Activated T-helper 9 cell treated with anti-CD3 and anti-CD28 coated beads, Interleukin-2, amount 50 U/mL, for 16 hours (primary cell): ENCODE measurements around the gene PHF23.
A peak's percentile ranks its signal among the peaks of the same experiment; 100 is the strongest.
"Not testable (repeated sequence)": the region's sequence is repeated elsewhere in the genome, so short reads cannot be mapped to it uniquely, and the experiment has no call there.

Source experiments
- DNase-seq: peaks from one replicate; pipeline ENCODE4 v3.0.0-alpha.2; 2020; ENCODE audit warnings: low read depth

The PHF23 gene

GRCh38 chr17:7258731-7259554 is 19.7 kb upstream of the PHF23 start:
- no peak for DNase-seq

GRCh38 chr17:7256766-7257456 is 17.7 kb upstream of the PHF23 start:
- no peak for DNase-seq

- DNase-seq = no peak
These were observed 15.3 kb upstream of the PHF23 start for GRCh38 chr17:7254511-7254910.

GRCh38 chr17:7253082-7253481 is 13.8 kb upstream of the PHF23 start:
- no peak for DNase-seq

- peak; percentile 80 for DNase-seq
These were observed 13.2 kb upstream of the PHF23 start, which contains the start of gene ELP5 for GRCh38 chr17:7252176-7253043. Gene ELP5 (plus strand): TSS chr17:7252215. CDS start chr17:7252551, 336 bp downstream.

GRCh38 chr17:7251661-7252175 is 12.5 kb upstream of the PHF23 start, which contains the start of gene CTDNEP1:
Gene CTDNEP1 (minus strand): TSS chr17:7251734. CDS start chr17:7251296, 438 bp downstream.
- DNase-seq = peak; percentile 98

- DNase-seq = no peak
These were observed 11.7 kb upstream of the PHF23 start for GRCh38 chr17:7250695-7251627.

- DNase-seq = no peak
These were observed 10.6 kb upstream of the PHF23 start for GRCh38 chr17:7249830-7250229.

- DNase-seq = no peak
These were observed 10.0 kb upstream of the PHF23 start for GRCh38 chr17:7249214-7249613.

GRCh38 chr17:7248796-7249195 is 9.5 kb upstream of the PHF23 start:
- no peak for DNase-seq

- DNase-seq = no peak
These were observed 7.5 kb upstream of the PHF23 start for GRCh38 chr17:7246779-7247178.

- not testable (repeated sequence) for DNase-seq
These were observed 4.6 kb upstream of the PHF23 start for GRCh38 chr17:7243838-7244237.

GRCh38 chr17:7243453-7243729 is 4.1 kb upstream of the PHF23 start:
- no peak for DNase-seq

- DNase-seq = peak; percentile 88
These were observed 3.6 kb upstream of the PHF23 start for GRCh38 chr17:7242717-7243452.

GRCh38 chr17:7241783-7242716 is 2.8 kb upstream of the PHF23 start, which contains the start of gene GABARAP:
Gene GABARAP (minus strand): TSS chr17:7242449. CDS start chr17:7242330, 119 bp downstream.
- DNase-seq = peak; percentile 88

- DNase-seq = no peak
These were observed 2.0 kb upstream of the PHF23 start for GRCh38 chr17:7241090-7241733.

GRCh38 chr17:7240375-7240774 is 1.1 kb upstream of the PHF23 start:
- DNase-seq = no peak

GRCh38 chr17:7238420-7239090 is 702 bp downstream of the PHF23 start:
- DNase-seq = no peak
